K562 (cell line): Measurements from ENCODE around the gene ANKFN1. TPM values are rescaled to one million over a fixed set of nuclear protein-coding genes. Genes with fewer than 3 reads are reported as not detected.

Experiments used
- ATAC-seq: fragments of 200-7000 bp; cut with Tn5 transposase; 3 replicates; pipeline ENCODE4 v1.9.1; 2020; ENCODE audit warnings: moderate library complexity
- BruUV-seq: library from RNA; stranded (reverse); fragments of 400-500 nt; replicated peaks from 2 replicates; lab custom pipeline; 2021; lab: Mats Ljungman, UMichigan
- CTCF ChIA-PET: fragments of 300-600 bp; formaldehyde crosslinking; extraction: SDS; loops from one replicate; lab custom pipeline; 2021; ENCODE audit warnings: low intra/inter-chr PET ratio; lab: Yijun Ruan, JAX
- POLR2A ChIA-PET: fragments of 300-600, 350-650 bp; sonication (Branson Sonifier 250); formaldehyde crosslinking; extraction: SDS; loops from one replicate; lab custom pipeline; 2021; ENCODE audit warnings: antibody characterized with exemption, inconsistent platforms; lab: Yijun Ruan, JAX
- DNase-seq, 4 experiments: peaks; one replicate each; pipeline versions ENCODE4 v3.0.0 to v3.0.0-alpha.2; 2011 to 2018; ENCODE audit warnings: low spot score in 3 of 4, mixed read lengths in 3 of 4; ENCODE audit errors: extremely low read depth in 1 of 4
- FAIRE-seq: peaks from 2 replicates; lab custom pipeline; 2011; peaks lifted over from hg19 to GRCh38; lab: Jason Lieb, UNC
- H2AFZ ChIP-seq: 2 replicates; pipeline ENCODE4 v1.6.0; 2011; ENCODE audit warnings: low read depth, low read length, control low read depth, inconsistent platforms
- H3K27ac ChIP-seq: fragments of 200-600 bp; 3 replicates; pipeline ENCODE4 v1.8.0; 2011; ENCODE audit warnings: low read depth, mild to moderate bottlenecking, control low read depth, inconsistent platforms, low read length, moderate library complexity, mixed read lengths; ENCODE audit errors: extremely low read depth
- H3K27me3 ChIP-seq, 2 experiments: fragments of 300-600 bp in 1 of 2; 2 replicates in 1 of 2; 3 replicates in 1 of 2; pipeline versions ENCODE4 v1.6.0 to v1.8.0; 2011; ENCODE audit warnings: inconsistent platforms in 2 of 2, low read length in 2 of 2, mild to moderate bottlenecking in 1 of 2, mixed read lengths in 1 of 2, moderate library complexity in 1 of 2; ENCODE audit not compliant: control insufficient read depth in 2 of 2, insufficient read depth in 2 of 2
- H3K36me3 ChIP-seq: fragments of 300-600 bp; 3 replicates; pipeline ENCODE4 v1.8.0; 2011; ENCODE audit warnings: mild to moderate bottlenecking, low read length, inconsistent platforms; ENCODE audit not compliant: control insufficient read depth, insufficient read depth
- H3K4me1 ChIP-seq, 2 experiments: fragments of 200-600 bp in 1 of 2; replicated peaks in 1 of 2; 2 replicates in 1 of 2; 3 replicates in 1 of 2; pipeline versions ENCODE4 v1.5.1 to v1.8.0; 2011; ENCODE audit warnings: inconsistent platforms in 2 of 2, low read length in 2 of 2, mild to moderate bottlenecking in 1 of 2, mixed read lengths in 1 of 2, moderate library complexity in 1 of 2; ENCODE audit not compliant: control insufficient read depth in 2 of 2, insufficient read depth in 2 of 2
- H3K4me2 ChIP-seq: 2 replicates; pipeline ENCODE4 v1.6.1; 2011; ENCODE audit warnings: low read length, control low read depth, inconsistent platforms, mixed read lengths; ENCODE audit not compliant: insufficient read depth
- H3K4me3 ChIP-seq: fragments of 200-600 bp; sonication (generic), shearing (Covaris generic); 2 replicates; pipeline ENCODE4 v1.5.1; 2016; ENCODE audit warnings: control low read depth, inconsistent platforms
- H3K79me2 ChIP-seq: fragments of 200-600 bp; 3 replicates; pipeline ENCODE4 v1.8.0; 2011; ENCODE audit warnings: low read length, inconsistent platforms; ENCODE audit not compliant: control insufficient read depth, insufficient read depth
- H3K9ac ChIP-seq, 2 experiments: 2 replicates each; pipeline versions ENCODE4 v1.6.0 to v1.6.1; 2011; ENCODE audit warnings: low read depth in 2 of 2, low read length in 2 of 2, control low read depth in 1 of 2, inconsistent platforms in 1 of 2, mild to moderate bottlenecking in 1 of 2, mixed read lengths in 1 of 2; ENCODE audit not compliant: insufficient read depth in 1 of 2
- H3K9me1 ChIP-seq: one replicate; pipeline ENCODE4 v1.6.0; 2011; ENCODE audit warnings: inconsistent platforms, mild to moderate bottlenecking, low read length, moderate library complexity; ENCODE audit not compliant: control insufficient read depth, insufficient read depth
- H3K9me3 ChIP-seq: replicated peaks from 2 replicates; pipeline ENCODE4 v1.5.1; 2011; ENCODE audit warnings: low read depth, low read length, inconsistent platforms; ENCODE audit not compliant: control insufficient read depth, insufficient read depth
- H4K20me1 ChIP-seq: replicated peaks from 2 replicates; pipeline ENCODE4 v1.6.1; 2011; ENCODE audit warnings: low read length, inconsistent platforms, mixed read lengths; ENCODE audit not compliant: control insufficient read depth, insufficient read depth
- BACH1 ChIP-seq: fragments of 200-800 bp; sonication (Bioruptor generic); IDR thresholded peaks from 2 replicates; pipeline ENCODE4 v1.6.1; 2016; ENCODE audit warnings: missing genetic modification characterization, missing compliant biosample characterization
- BRD4 ChIP-seq: fragments of 200-600 bp; sonication (generic); IDR thresholded peaks from 2 replicates; pipeline ENCODE4 v1.6.1; 2017; ENCODE audit warnings: inconsistent platforms
- COPS2 ChIP-seq: fragments of 450-650 bp; conservative IDR thresholded peaks from 2 replicates; pipeline ENCODE4 v1.6.1; 2016; ENCODE audit warnings: mild to moderate bottlenecking, moderate library complexity
- CXXC5 ChIP-seq: fragments of 250-450 bp; sonication (Bioruptor Pico); IDR thresholded peaks from 2 replicates; pipeline ENCODE4 v1.8.0; 2022; ENCODE audit warnings: inconsistent platforms, mild to moderate bottlenecking, moderate library complexity
- ETV1 ChIP-seq: fragments of 450-650 bp; conservative IDR thresholded peaks from 2 replicates; pipeline ENCODE4 v1.6.1; 2016; ENCODE audit warnings: missing genetic modification characterization, control low read depth, low read depth, missing compliant biosample characterization
- HDAC8 ChIP-seq: fragments of 450-650 bp; IDR thresholded peaks from 2 replicates; pipeline ENCODE4 v1.6.1; 2016; ENCODE audit warnings: mild to moderate bottlenecking, missing genetic modification characterization, moderate library complexity, missing compliant biosample characterization
- HEY1 ChIP-seq: fragments of 250-450 bp; sonication (Bioruptor Pico); IDR thresholded peaks from 2 replicates; pipeline ENCODE4 v1.5.0; 2020; ENCODE audit warnings: mild to moderate bottlenecking, moderate library complexity, borderline replicate concordance
- HNRNPUL1 ChIP-seq: fragments of 200-400 bp; formaldehyde crosslinking; IDR thresholded peaks from 2 replicates; pipeline ENCODE4 v1.6.1; 2017; ENCODE audit warnings: low read length
- LARP7 ChIP-seq: fragments of 450-650 bp; IDR thresholded peaks from 2 replicates; pipeline ENCODE4 v1.6.1; 2016
- MECOM ChIP-seq: fragments of 250-450 bp; sonication (Bioruptor Pico); IDR thresholded peaks from 2 replicates; pipeline ENCODE4 v1.8.0; 2022; ENCODE audit warnings: inconsistent platforms
- NELFE ChIP-seq: IDR thresholded peaks from 2 replicates; pipeline ENCODE4 v1.6.1; 2011; ENCODE audit warnings: mild to moderate bottlenecking; ENCODE audit not compliant: insufficient read depth, insufficient read length
- TCF7L2 ChIP-seq: fragments of 150-350 bp; IDR thresholded peaks from 2 replicates; pipeline ENCODE4 v1.6.1; 2016; ENCODE audit warnings: low read depth, mild to moderate bottlenecking, low read length, moderate library complexity
- TEAD2 ChIP-seq: fragments of 450-650 bp; IDR thresholded peaks from 2 replicates; pipeline ENCODE4 v1.6.1; 2016; ENCODE audit warnings: missing genetic modification characterization, control low read depth, missing compliant biosample characterization
- TFAM ChIP-seq: fragments of 250-450 bp; sonication (Bioruptor Pico); conservative IDR thresholded peaks from 2 replicates; pipeline ENCODE4 v1.5.0; 2021; ENCODE audit warnings: mild to moderate bottlenecking, moderate library complexity
- USF2 ChIP-seq: sonication (generic); formaldehyde crosslinking; IDR thresholded peaks from 2 replicates; pipeline ENCODE4 v1.5.0; 2020; ENCODE audit warnings: missing genetic modification reagents
- ZZZ3 ChIP-seq: fragments of 450-650 bp; IDR thresholded peaks from 2 replicates; pipeline ENCODE4 v1.6.1; 2016; ENCODE audit warnings: antibody characterized with exemption, mild to moderate bottlenecking, moderate library complexity
- WGBS: fragments of 100-300 bp; shearing (Covaris generic); methylation state at CpG from one replicate; pipeline ENCODE4 v1.1.6; 2016; ENCODE audit warnings: low coverage, mixed read lengths; ENCODE audit not compliant: insufficient coverage; ENCODE audit errors: missing lambda C conversion rate; 5-methylcytosine and 5-hydroxymethylcytosine counted together
- in situ Hi-C: fragments of 300-500 bp; cut with MboI; formaldehyde crosslinking; loops from 4 replicates; pipeline ENCODE4 v1.15.0; 2018; ENCODE audit warnings: inconsistent platforms, mixed read lengths
- intact Hi-C: fragments of 100-400 bp; cut with micrococcal nuclease; formaldehyde crosslinking; loops from 2 replicates; pipeline ENCODE4 v1.14.2; 2022
- polyA plus RNA-seq, 8 experiments: library from polyadenylated mRNA; depleted of rRNA in 4 of 8; stranded (reverse) in 5 of 8; unstranded in 3 of 8; fragments of >200 nt; fragmentation: Nextera tagmentation in 2 of 8; fragmentation: Illumina TruSeq in 1 of 8; extraction: Ambion mirVana in 2 of 8; extraction: Trizol in 1 of 8; gene quantifications; 2 replicates each; pipeline versions ENCODE4 v1.2.1 to v1.2.3, GENCODE V29; 2011 to 2014; ENCODE audit warnings: inconsistent platforms in 1 of 8, missing spikeins in 1 of 8
- total RNA-seq, 7 experiments: library from RNA; depleted of rRNA in 6 of 7; stranded (reverse); fragments of >200 nt in 6 of 7; fragmentation: Illumina TruSeq in 2 of 7; extraction: Trizol in 2 of 7; gene quantifications; 2 replicates each; pipeline versions ENCODE4 v1.2.1 to v1.2.3, GENCODE V29; 2011 to 2021; ENCODE audit warnings: low replicate concordance in 1 of 7
- TF ChIP-seq, protein P1 (sequence below): sonication (generic); formaldehyde crosslinking; IDR thresholded peaks from 2 replicates; pipeline ENCODE4 v1.8.0; 2022; ENCODE audit warnings: mild to moderate bottlenecking, missing genetic modification reagents, borderline replicate concordance

The ANKFN1 gene
- total and polyA plus RNA-seq, 9 of the 15 experiments (the other 6 are each of a cell fraction or from before 2014, with no cell fraction given), result 0.04 to 0.39 (median 0.15) TPM; not detected in 1

- no peaks in the 10 kb centered on the region for H3K9me3 ChIP-seq
- no peak overlapping the region for H3K27ac ChIP-seq
- no peaks in the 10 kb centered on the region for H4K20me1 ChIP-seq
- WGBS, result 0% methylated on average over 1 of the region's 1 CpG
- no peak for DNase-seq
- intact Hi-C loops, result no loop called here
- no TSS peak for BruUV-seq
- H3K9ac ChIP-seq, result no peak overlapping the region
- no peaks in the 10 kb centered on the region for H3K27me3 ChIP-seq
- H3K4me3 ChIP-seq, result no peak overlapping the region
- no peaks in the 10 kb centered on the region for H3K9me1 ChIP-seq
- H3K4me2 ChIP-seq, result no peak overlapping the region
- H3K4me1 ChIP-seq, result no peaks in the 10 kb centered on the region
- in situ Hi-C loops, result no loop called here
- no peaks in the 10 kb centered on the region for H3K36me3 ChIP-seq
- CTCF ChIA-PET, result no interaction called here
- ATAC-seq, result no peak
- TF ChIP-seq HEY1 (CRISPR knock-in tag) (no peak), MECOM (CRISPR knock-in tag) (no peak), COPS2 (no peak), BACH1 (no peak), BRD4 (no peak), USF2 (no peak), TEAD2 (tag) (no peak), ZZZ3 (no peak), TFAM (CRISPR knock-in tag) (no peak), HNRNPUL1 (no peak), CXXC5 (CRISPR knock-in tag) (no peak), HDAC8 (tag) (no peak), LARP7 (no peak), ETV1 (tag) (no peak), NELFE (no peak), TCF7L2 (no peak)
- TF ChIP-seq, protein P1, sequence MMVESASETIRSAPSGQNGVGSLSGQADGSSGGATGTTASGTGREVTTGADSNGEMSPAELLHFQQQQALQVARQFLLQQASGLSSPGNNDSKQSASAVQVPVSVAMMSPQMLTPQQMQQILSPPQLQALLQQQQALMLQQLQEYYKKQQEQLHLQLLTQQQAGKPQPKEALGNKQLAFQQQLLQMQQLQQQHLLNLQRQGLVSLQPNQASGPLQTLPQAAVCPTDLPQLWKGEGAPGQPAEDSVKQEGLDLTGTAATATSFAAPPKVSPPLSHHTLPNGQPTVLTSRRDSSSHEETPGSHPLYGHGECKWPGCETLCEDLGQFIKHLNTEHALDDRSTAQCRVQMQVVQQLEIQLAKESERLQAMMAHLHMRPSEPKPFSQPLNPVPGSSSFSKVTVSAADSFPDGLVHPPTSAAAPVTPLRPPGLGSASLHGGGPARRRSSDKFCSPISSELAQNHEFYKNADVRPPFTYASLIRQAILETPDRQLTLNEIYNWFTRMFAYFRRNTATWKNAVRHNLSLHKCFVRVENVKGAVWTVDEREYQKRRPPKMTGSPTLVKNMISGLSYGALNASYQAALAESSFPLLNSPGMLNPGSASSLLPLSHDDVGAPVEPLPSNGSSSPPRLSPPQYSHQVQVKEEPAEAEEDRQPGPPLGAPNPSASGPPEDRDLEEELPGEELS (CRISPR knock-in tag), result no peak
- no peaks in the 10 kb centered on the region for H3K79me2 ChIP-seq
- H2AFZ ChIP-seq, result no peak overlapping the region
- POLR2A ChIA-PET, result no interaction called here
- no peak for FAIRE-seq
Observed at GRCh38 chr17:56480501-56480900, 327.2 kb downstream of the ANKFN1 start.
